GM23248 (cell line): ENCODE measurements around the gene TRIM2.

ENCODE experiments used
- EZH2 ChIP-seq: fragments of 200-600 bp; sonication (generic); IDR thresholded peaks from 2 replicates; pipeline ENCODE4 v1.6.1; 2018; ENCODE audit warnings: antibody characterized with exemption, mild to moderate bottlenecking; ENCODE audit not compliant: insufficient read depth, poor library complexity, severe bottlenecking
- EZH2phosphoT487 ChIP-seq: fragments of 200-600 bp; sonication (generic); IDR thresholded peaks from 2 replicates; pipeline ENCODE4 v1.6.1; 2018; ENCODE audit warnings: antibody characterized with exemption, moderate library complexity, mild to moderate bottlenecking, low read depth; ENCODE audit not compliant: insufficient read depth

DNA sequence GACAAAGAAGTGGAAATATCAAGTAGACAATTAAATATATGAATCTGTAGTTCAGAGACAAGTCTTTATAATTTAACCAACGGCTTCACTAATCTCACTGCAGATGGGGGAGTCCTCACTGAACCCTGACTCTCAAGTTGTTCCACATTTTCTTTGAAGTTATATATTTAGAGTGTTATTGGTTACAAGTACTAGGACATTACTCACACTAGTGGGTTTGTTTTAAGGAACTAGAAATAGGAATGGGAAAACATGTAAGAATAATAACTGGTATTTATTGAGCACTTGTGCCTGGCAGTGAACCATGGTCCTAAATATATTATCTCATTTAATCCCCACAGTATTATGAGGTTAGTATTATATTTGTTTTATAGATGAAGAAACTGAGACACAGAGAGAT lies 162.2 kb downstream of the TRIM2 start:
- TF ChIP-seq EZH2 (no peak), EZH2phosphoT487 (no peak)
